GM21737 (cell line): ENCODE measurements around the gene ATP13A5.

ENCODE experiments used
- ATAC-seq: cut with Tn5 transposase; IDR thresholded peaks from one replicate; pipeline ENCODE4 v1.9.1; 2021; ENCODE audit warnings: mild to moderate bottlenecking, moderate library complexity; ENCODE audit not compliant: unreplicated experiment

ATP13A5 gene

DNA sequence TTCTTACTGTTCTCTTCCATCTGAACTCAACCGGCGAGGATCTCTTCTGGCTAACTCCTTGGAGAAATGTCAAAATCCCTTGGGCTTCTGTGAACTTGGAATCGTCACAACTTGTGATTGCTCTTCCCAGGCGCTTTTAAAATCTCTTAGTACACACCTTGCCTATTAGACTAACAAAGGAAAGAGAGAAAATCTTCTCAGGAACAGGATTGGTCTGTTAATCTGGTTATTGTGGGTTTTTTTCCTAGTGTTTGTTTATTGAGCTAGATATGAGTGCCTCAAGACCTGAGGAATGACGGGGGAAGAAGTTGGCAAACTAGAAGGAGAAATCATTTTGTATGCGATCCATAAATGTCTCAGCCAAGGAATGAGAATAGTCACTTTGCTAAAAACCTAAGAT is at the start of gene ATP13A5:
ATP13A5 (minus strand) TSS at position 48 of the 400 bp plus-strand sequence; CDS start at position 20, 28 bp downstream.
- no peak for ATAC-seq

GRCh38 chr3:193418576-193419373 is 40.2 kb upstream of the ATP13A5 start:
- no peak for ATAC-seq

- no peak for ATAC-seq
Measured at GRCh38 chr3:193416629-193417028, 38.1 kb upstream of the ATP13A5 start.

GRCh38 chr3:193407688-193408087 is 29.1 kb upstream of the ATP13A5 start:
- no peak for ATAC-seq

GRCh38 chr3:193407112-193407511 is 28.6 kb upstream of the ATP13A5 start:
- no peak for ATAC-seq

GRCh38 chr3:193403307-193403706 is 24.8 kb upstream of the ATP13A5 start:
- no peak for ATAC-seq

- ATAC-seq: no peak
Measured at GRCh38 chr3:193400304-193400703, 21.8 kb upstream of the ATP13A5 start.

DNA sequence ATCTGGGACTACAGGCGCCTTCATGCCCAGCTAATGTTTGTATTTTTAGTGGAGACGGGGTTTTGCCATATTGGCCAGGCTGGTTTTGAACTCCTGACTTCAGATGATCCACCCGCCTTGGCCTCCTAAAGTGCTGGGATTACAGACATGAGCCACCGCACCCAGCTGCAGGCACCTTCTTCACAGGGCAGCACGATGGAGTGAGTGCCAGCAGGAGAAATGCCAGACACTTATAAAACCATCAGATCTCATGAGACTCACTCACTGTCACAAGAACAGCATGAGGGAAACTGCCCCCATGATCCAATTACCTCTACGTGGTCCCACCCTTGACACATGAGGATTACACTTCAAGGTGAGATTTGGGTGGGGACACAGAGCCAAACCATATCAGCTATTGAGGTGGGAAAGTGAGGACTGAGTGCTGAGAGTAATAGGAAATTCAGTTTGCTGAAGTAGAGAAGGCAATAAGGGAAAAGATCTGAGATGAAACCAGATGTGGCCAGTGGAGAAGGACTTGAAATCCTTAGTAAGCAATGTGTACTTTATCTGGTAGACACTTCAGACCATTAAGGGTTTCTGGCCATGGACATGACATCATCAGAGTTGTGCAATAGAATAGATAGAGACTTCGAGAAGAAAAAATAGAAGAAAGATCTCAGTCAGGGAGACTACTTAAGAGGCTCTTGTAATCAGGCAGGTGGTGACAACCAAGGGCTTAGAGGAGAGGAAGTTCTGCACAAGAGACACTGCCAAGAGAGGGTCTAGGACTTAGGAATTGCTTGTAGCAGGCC is 18.1 kb upstream of the ATP13A5 start:
- ATAC-seq: no peak

GRCh38 chr3:193391902-193392301 is 13.3 kb upstream of the ATP13A5 start:
- ATAC-seq: no peak

DNA sequence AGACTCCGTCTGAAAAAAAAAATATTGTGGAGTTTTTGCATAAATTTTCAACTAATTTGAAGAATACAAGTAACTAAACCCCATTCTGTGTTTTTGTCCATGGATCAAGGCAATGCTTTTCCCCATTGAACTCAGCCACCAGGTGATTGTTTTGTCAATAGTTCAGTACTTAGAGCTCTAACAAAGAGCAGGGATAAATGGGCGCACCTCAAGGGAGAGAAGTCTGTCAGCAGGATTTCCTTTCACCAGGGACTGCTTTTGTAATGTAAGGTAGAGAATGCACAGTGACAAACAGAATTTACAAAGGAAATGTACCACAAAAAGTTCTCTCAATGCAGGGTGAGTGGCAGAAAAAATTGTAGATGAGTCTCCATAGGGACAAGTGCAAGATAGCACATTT is 10.8 kb upstream of the ATP13A5 start:
- ATAC-seq: no peak

DNA sequence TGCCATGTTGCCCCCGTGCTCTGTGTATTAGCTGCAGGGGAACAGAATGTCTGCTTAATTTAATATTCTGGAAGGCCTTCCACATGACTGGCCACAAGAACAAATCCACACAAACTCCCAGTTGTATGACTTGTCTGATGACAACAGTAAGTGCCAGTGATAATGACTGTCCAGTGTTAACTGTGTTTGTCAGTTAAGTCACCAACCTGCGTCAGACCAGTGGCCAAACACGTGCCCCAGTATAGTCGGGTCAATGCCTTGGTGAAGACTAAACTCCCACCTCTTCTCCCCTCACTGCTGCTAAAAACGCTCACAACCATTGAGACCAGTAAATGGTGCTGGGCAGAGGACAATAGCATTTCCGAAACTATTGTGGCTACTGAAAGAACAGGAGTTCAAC is 9.8 kb upstream of the ATP13A5 start:
- no peak for ATAC-seq

DNA sequence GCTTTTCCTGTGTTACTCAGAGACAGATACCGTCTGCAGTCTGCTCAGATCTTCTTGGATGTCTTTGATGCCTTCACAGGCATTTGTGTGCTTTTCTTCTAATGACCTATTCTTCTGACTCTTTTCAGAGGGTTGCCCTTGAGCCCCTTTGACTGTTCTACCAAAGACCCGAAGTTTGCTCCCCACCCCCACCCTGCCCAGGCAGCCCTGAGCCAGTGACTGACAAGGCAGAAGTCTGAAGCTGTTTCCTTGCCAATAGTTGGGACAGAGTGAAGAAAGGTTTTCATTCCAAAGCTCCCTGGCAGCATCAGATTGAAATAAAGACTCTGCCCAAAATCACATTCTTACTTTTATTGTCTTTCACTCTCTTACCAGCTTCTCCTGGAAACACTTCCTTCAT is 9.0 kb upstream of the ATP13A5 start:
- ATAC-seq: no peak

DNA sequence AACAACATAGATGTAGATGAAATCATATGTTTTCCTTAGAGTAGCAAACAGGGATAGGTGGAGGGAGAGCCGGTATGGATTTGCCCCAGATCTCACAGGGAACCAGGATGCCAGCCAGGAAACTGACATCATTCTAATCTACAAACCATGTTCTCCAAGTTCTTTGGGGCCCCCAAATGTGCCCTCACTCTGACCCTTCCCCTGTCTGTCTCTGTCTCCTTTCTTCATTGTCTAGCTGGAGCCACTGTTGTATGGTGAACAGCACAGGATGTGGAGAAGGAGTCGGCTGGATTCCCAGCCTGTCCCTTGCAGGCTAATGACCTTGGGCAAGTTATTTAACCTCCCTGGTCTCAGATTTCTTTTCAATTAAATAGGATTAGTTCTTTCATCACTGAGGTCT is 962 bp downstream of the ATP13A5 start:
- ATAC-seq: no peak

- ATAC-seq: no peak
Measured at GRCh38 chr3:193375614-193376013, 2.9 kb downstream of the ATP13A5 start.

GRCh38 chr3:193372783-193373182 is 5.8 kb downstream of the ATP13A5 start:
- no peak for ATAC-seq

DNA sequence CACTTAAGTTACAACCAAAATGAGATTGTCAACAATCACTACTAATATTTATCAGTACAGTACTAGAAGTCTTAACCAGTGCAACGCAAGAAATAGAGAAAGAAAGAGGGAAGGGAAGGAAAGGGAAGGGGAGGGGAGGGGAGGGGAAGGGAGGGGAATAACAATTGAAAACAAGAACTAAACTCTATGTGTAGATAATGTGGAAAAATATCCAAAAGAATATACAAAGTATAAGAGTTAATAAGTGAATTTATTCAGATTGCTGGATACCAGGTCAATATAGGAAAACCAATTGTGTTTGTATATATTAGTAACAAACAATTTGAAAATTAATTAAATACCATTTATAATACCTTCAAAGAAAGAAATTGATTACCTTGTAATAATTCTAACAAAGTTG is 10.7 kb downstream of the ATP13A5 start:
- no peak for ATAC-seq

GRCh38 chr3:193357291-193357690 is 21.3 kb downstream of the ATP13A5 start:
- no peak for ATAC-seq

DNA sequence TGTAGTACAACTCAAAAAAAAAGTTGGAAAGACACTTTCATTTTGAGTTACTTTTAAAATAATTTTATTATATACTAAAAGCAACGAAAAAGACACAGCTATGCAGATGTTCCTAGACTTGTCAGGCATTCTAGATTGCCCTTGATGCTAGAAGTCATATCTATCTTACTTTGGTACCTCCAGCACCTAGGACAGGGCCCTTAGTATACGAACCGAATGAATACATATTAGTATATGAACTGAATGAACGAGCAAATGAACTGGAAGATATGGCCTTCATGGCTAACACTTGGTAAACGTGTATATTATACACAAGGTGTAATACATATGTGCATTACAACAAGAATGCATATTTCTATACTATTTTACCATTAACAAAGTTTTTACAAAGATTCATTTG is 24.1 kb downstream of the ATP13A5 start:
- no peak for ATAC-seq

GRCh38 chr3:193350744-193351143 is 27.8 kb downstream of the ATP13A5 start:
- no peak for ATAC-seq

DNA sequence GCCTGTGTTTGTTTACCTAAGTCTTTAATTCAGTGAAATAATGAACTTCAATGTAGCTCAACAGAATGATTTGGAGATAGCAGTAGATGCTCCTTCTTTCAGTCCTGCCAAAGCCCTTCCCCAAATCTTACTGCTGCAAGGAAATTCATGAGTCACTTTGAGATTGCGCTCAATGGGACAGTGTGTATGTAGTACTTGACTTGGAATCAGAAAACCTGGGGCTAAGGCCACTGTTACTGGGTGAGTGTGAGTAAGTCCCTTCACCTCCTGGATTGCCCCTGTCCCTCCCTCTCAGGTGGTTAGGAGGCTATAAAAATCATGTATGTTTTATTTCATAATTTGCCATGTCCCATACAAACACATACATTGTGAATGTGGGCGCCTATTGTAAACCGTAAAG is 29.9 kb downstream of the ATP13A5 start:
- no peak for ATAC-seq

GRCh38 chr3:193347521-193348501 is 30.7 kb downstream of the ATP13A5 start:
- no peak for ATAC-seq
